HG02610 (cell line): ENCODE results near the gene MYLK3.

ENCODE experiments used
- ATAC-seq: cut with Tn5 transposase; IDR thresholded peaks from one replicate; pipeline ENCODE4 v1.9.1; 2021; ENCODE audit warnings: mild to moderate bottlenecking, moderate library complexity; ENCODE audit not compliant: unreplicated experiment

The MYLK3 gene

DNA sequence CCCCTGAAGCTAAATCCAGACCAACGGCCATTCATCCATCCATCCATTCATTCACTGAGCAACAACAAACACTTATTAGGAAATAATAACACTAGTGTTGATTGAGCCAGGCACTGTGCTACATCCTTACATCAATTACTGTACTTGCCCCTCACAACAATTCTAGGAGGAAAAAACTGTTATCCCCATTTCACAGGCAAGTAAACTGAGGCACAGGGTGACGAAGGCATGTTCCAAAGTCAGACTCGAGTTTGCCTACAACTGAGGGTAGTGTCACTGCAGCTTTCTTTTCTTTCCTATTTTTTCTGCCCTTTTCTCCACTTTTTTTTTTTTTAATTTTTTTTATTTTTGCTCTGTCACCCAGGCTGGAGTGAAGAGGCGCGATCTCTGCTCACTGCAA lies 11.2 kb upstream of the MYLK3 start:
- no peak for ATAC-seq

DNA sequence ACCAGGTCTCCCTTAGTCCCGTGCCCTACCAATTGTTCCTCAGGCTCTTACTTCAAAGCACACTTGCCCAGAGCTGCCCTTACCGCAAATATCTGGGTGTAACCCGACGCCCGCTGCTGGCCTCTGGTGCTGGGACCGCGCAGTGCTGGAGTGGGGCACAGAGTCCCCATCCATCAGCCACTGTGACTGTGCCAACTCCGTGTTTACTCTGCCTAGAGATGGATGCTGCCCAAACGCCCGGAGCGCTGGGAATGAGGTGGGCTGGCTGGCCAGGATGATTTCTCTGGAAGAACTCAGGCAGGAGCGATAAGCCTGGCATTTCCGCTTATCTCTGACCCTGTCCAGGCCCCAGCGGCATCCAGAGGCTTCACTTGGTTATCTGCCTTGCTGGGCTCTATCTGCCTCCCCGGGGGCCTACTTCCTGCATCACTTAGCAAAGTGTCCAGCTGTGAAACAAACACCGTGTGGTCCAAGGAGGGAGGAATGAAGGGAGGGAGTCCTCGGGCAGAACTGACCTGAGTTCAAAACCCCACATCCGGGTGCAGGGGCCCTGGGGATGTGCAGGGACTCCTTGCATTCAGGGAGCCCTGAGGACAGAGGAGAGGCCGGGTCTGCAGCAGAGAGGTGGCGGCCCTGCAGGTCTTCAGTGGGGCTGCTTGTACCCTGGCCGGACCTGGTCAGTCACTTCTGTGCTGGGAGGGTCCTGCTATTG lies 9.4 kb upstream of the MYLK3 start:
- no peak for ATAC-seq

DNA sequence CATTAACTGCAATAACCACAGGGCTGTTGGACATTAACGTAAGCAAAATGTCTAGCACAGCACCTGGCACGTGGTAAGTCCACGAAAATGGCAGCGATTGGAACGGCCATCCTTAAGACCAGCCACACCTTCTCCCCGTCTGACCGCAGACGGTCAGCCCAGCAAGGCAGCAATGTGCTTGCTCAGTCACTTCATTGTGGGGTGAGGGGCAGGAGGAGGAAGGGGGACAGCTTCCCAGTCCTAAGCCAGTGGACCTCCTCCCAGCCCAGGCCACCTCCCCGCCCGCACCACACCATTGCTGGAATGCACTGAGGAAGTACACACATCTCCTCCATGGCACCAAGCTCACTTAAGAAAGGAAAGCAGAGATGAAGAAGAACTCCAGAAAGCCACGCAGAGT lies 8.6 kb upstream of the MYLK3 start:
- no peak for ATAC-seq

DNA sequence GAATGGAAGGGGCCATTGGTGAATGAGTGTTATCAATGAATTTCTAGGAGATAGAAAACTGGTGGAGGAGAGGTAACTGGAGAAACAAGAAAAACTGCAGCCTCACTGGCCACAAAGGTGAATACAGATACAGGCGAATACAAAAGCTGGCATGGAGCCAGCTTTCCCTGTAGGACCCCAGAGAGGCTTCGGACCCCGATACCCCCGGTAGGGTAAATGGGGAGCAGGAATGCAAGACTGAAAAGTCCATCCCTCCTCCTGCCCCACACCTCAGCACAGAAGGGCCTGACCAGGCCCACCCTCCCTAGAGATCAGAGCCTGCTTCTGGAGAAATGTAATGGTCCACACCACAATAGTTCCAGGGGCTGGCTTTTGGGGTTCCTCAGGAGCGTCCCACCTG lies 4.9 kb upstream of the MYLK3 start:
- no peak for ATAC-seq

GRCh38 chr16:46751381-46751780 lies 3.2 kb upstream of the MYLK3 start:
- no peak for ATAC-seq

GRCh38 chr16:46748775-46749705 lies 896 bp upstream of the MYLK3 start:
- ATAC-seq: peak; percentile 69

DNA sequence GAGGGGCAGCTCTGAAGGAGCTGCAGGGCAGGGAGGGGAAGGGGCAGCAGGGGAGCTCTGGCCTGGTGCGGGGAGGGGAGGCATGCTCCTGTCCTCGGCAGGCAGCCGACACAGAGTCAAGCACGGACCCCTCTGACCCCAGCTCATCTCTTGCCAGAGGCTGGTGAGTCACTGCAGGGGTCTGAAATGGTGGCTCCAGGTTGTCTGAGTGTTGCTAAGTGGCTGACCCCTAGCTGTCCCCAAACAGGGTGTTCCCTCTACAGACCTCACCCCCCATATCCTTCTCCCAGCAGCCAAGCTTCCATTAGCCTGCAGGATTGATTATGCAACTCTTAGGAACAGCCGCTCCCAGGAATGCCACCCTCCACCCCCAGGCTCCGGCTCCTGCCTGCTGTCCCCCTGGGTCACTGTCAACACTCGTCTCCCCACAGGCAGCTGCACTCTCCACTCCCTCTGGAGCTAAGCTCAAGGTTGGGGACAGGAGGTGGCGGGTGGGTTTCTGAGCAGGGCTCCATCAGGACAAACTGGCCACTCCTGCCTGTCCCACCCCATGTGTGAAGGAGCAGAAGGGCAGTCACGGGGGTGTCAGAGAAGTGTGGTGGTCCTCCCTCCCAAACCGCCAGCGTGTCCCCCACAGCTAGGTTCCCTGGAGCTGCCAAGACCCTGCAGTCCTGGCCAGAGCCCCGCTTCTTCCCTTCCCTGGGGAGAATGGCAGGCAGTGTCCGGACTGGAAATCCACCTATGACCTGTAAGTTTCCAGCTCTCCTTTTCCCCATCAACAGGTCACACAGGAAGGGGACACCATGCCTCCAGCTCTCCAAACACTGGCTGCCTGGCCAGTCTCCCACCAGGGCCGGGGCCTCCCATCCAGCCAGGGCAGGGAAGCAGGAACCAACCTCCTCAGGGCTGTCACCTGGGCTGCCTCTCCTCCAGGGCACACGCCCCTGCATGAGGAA lies 1.0 kb downstream of the MYLK3 start:
- ATAC-seq: no peak

DNA sequence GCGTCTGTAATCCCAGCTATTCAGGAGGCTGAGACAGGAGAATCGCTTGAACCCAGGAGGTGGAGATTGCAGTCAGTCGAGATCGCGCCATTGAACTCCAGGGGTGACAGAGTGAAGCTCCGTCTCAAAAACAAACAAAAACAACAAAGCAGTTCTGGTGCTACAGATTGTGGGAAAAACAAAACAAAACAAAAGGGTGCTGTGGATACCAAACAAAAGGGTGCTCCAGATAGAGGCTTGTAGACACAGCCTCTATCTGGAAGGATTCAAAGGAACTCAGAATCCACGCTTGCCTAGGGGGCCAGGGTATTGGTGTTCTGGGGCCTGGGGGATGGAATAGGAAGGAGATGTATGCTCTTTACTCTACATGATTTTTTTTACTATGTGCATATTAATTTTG lies 2.5 kb downstream of the MYLK3 start:
- ATAC-seq: no peak

- no peak for ATAC-seq
Observed at GRCh38 chr16:46743232-46743719, 4.9 kb downstream of the MYLK3 start.

DNA sequence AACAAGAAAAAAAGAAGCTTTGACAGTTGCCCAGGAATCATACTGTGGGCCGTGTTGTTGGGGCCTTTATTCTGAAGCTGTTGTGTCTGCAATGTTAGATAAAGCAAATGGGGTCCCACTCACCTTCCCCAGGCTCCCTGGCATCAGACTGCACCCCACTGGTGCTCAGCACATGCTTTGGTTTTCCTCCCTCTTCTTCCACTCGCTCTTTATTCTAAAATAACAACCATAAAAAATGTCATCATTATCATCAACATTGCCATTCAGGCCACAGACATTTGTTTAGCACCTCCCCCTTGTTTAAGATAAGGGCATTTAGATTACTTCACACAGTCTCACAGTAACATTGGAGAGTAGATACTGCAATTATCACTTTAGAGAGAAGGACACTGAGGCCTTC lies 8.2 kb downstream of the MYLK3 start:
- ATAC-seq: no peak

DNA sequence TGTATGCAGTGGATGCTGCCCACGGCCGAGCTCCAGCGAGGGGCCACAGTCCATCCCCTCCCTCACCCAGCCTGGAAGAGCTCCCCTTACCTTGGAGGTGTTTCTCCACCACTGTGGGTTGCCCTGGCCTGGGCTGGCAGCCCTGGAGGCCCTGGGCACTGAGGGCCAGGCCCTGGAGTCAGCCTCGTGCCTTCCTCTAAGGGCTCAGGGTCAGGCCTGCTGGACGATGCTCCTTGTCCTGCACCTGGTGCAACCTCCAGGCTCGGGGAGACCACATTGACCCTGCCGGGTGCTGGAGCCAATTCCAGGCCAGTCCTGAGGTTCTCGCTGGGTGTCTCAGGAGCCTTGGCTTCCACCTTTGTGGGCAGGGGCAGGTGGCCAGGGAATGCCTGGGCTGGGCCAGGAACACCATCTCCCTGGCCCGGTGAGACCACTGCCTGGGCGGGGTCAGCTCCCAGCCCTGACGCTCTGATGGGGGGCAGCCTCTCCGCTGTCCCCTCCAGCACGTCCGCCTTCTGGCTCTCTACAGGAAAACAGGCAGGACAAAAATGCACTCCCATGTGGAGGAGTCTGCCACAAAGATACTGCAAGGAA lies 10.4 kb downstream of the MYLK3 start:
- ATAC-seq: no peak

DNA sequence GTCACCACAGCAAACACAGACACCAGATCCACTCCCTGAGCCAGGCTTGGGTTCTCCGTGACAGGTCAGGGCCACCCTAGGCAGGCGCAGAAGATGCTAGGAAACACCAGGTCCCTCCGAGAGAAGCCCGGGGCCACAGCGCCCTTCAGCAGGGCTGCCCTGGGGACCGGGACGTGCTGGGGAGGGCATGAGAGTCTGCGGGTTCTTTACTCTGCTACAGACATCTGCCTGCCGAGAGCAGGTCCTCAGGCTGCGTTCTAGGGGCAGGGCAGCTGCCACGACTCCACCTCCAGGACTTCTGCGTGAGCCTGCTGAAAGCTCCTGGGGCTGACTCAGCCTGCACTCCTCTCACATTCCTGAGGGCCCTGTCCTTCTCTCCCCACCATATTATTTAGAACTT lies 11.4 kb downstream of the MYLK3 start:
- ATAC-seq: no peak

DNA sequence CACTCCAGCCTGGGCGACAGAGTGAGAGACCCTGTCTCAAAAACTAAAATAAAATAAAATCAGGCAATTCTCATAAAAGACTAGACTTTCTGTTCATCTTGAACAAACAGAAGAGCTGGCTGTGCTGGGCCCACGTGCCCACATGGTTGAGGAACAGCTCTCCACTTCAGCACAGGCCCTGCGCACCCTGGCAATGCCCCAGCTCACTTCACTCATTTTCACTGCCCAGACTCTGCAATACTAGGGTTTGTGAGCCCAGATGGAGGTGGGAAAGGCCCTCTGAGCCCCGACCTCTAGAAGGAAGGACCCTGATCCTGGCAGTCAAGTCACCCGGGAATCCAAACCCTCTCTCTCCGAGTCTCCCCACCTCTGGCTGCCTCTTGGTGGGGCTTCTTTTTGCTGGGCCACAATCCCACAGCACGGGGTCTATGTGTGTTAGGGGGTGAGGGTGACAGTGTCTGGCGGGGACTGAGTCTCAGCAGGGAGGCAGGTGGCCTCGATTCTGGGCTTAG lies 14.8 kb downstream of the MYLK3 start:
- no peak for ATAC-seq

DNA sequence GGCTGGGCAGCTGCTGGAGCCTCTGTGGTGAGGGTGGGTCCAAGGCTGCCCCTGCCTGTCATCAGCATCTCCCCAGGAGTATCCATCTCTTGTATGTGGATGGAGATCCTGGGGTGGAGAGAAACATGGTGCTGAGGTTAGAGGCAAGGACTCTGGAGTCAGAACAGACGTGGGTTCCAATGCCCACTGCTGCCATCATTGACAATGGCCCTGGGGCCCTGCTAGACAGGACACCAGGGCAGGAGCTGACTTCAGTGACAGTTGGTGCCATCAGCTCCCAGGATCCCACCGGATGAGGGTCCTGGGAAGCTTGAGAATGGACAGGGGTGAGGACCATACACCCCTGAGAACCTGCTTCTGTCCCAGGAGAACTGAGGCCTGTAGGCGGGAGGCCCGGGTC lies 15.6 kb downstream of the MYLK3 start:
- ATAC-seq: no peak

DNA sequence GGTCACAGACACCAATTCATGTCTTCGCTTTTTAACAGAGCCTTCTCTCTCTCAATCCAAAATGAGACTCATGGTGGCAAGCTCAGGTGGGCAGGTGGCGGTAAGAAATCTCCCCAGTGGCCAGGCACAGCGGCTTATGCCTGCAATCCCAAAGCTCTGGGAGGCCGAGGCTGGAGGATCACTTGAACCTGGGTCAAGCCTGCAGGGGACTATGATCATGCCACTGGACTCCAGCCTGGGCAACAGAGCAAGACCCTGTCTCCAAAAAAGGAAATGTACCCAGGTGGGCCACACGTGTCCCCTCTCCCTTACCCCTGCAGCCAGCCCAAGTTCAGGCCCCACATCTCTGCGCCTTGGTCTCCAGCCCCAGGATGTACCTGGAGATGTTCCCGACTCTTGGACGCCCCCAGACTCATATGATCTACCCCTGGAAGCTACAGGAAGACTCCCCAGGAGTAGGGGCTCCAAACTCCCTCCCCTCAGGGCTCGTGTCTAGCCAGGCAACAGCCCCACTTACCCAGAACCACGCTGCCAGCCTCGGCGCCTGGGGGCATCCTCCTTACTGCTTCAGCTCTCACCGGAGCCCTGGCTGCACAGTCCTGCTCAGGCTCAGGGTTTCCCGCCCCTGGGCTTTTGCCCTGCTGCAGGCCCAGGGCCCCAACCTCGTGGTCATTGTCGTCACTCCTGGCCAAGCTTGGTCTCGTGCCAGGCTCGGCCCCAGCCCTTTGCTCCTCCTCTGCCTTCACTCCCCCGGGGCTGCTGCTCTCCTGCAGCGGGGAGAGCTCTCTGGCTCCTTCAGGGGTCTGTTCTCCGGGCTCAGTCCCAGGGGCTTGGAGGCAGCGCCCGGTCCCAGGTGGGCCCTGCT lies 16.2 kb downstream of the MYLK3 start:
- ATAC-seq: no peak

- ATAC-seq: no peak
Observed at GRCh38 chr16:46730801-46731690, 17.1 kb downstream of the MYLK3 start.

GRCh38 chr16:46730126-46730525 lies 18.0 kb downstream of the MYLK3 start:
- no peak for ATAC-seq

DNA sequence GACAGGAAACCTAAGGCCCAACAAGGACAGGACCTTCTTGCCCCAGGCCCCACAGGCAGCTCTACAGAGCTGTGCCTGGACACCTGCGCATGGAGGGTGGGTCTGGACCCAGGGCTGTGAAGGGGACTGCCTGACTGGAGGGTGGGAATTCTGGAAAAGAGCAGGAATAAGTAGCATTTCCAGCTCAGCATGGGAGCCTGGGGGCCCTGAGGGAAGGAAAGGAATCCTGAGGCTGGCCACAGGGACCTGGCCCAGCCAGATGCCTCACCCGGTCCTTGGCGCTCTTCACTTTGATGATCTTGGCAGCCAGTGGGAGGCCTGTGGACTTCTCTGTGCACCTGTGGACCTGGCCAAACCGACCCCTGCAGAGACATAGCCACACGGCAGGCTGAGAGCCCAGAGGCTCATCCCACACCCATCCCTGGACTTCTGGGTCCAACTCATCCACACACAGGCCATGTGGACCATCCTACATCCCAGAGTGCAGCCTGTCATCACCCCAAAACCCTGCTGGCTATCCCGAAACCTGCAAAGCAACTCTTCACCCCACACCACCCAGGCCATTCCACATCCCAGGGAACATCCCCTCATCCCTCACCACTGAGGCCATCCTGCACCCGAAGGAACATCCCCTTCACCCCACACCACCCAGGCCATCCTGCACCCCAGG lies 18.7 kb downstream of the MYLK3 start:
- ATAC-seq: no peak
